ENCODE data around the gene LRRC7. TPM values are rescaled to one million over a fixed set of nuclear protein-coding genes. Genes with fewer than 3 reads are reported as not detected.

The LRRC7 gene
- total and polyA plus RNA-seq, 2 of the 8 experiments (the other 6 are each of a cell fraction or from before 2014, with no cell fraction given), result 0.03 to 0.17 TPM

GRCh38 chr1:69743146-69743545 is 175.4 kb downstream of the LRRC7 start:
- ChIA-PET POLR2A (ENCODE audit: partially characterized antibody) (no interaction called here), CTCF (ENCODE audit: partially characterized antibody) (no interaction called here)
- no peaks in the 10 kb centered on the region for H3K36me3 ChIP-seq (ENCODE audit: control insufficient read depth in 2 of 4, insufficient read depth in 4 of 4, low read length in 3 of 4)
- WGBS, 2 experiments (ENCODE audit: extremely low coverage in 1 of 2, insufficient coverage in 1 of 2, insufficient read length in 1 of 2, insufficient replicate concordance in 2 of 2, low coverage in 1 of 2, low lambda C conversion rate in 2 of 2, missing lambda C conversion rate in 1 of 2), result 79% methylated on average over 3 of the region's 3 CpGs; no CpG with 5 or more reads in 1 of the 2 experiments
- no peak overlapping the region for H2BK12ac ChIP-seq (ENCODE audit: low read depth, low read length)
- no peaks in the 10 kb centered on the region for H4K20me1 ChIP-seq (replicated peaks in 1 of 2; ENCODE audit: control insufficient read depth in 1 of 2, insufficient read depth in 2 of 2, low read length in 2 of 2)
- H3K4me1 ChIP-seq (replicated peaks in 1 of 4; ENCODE audit: control insufficient read depth in 3 of 4, insufficient read depth in 4 of 4, low read length in 3 of 4), result peaks cover 0 to 8% (median under 1%) of the 10 kb centered on the region in 4 experiments; a peak in 3 of 7 replicates
- H3K9me3 ChIP-seq (ENCODE audit: insufficient read depth in 2 of 2, low read depth in 1 of 2, low read length in 1 of 2), result no peaks in the 10 kb centered on the region
- no peak overlapping the region for H4K5ac ChIP-seq (ENCODE audit: insufficient read length, low read depth, low read length)
- H3K23me2 ChIP-seq (ENCODE audit: low read depth, low read length), result no peaks in the 10 kb centered on the region
- H2BK15ac ChIP-seq (ENCODE audit: low read length), result no peak overlapping the region
- H2BK120ac ChIP-seq (replicated peaks; ENCODE audit: low read depth, low read length), result no peak overlapping the region
- no peaks in the 10 kb centered on the region for H3K79me2 ChIP-seq (ENCODE audit: control insufficient read depth in 1 of 2, insufficient read depth in 2 of 2, low read length in 2 of 2)
- no peak overlapping the region for H2BK5ac ChIP-seq (ENCODE audit: low read depth, low read length)
- H3K23ac ChIP-seq (ENCODE audit: insufficient read length), result no peak overlapping the region
- no peak overlapping the region for H3K18ac ChIP-seq (ENCODE audit: extremely low read depth, low read length)
- H3K79me1 ChIP-seq (ENCODE audit: low read depth, low read length), result no peaks in the 10 kb centered on the region
- H3K27me3 ChIP-seq (replicated peaks in 1 of 4; ENCODE audit: control insufficient read depth in 3 of 4, extremely low read depth in 1 of 4, insufficient read depth in 3 of 4, low read length in 3 of 4), result no peaks in the 10 kb centered on the region; a peak in 1 of 7 replicates
- DNase-seq (ENCODE audit: low read depth in 1 of 2, low spot score in 2 of 2) (no peak), FAIRE-seq (no peak)
- no peak overlapping the region for H3K4me2 ChIP-seq (ENCODE audit: insufficient read depth in 1 of 2, low read depth in 2 of 2, low read length in 2 of 2)
- H4K91ac ChIP-seq (replicated peaks; ENCODE audit: insufficient read length, low read length), result no peak overlapping the region
- H2BK20ac ChIP-seq (ENCODE audit: low read length), result no peak overlapping the region
- H4K8ac ChIP-seq (ENCODE audit: extremely low read depth, insufficient read depth, low read length), result no peak overlapping the region
- H3K9ac ChIP-seq (replicated peaks in 1 of 4; ENCODE audit: extremely low read depth in 1 of 4, low read depth in 3 of 4, low read length in 3 of 4), result no peak overlapping the region
- no peak overlapping the region for H3K14ac ChIP-seq (ENCODE audit: insufficient read length)
- H2AK5ac ChIP-seq (ENCODE audit: low read depth, low read length), result no peak overlapping the region
- H3K27ac ChIP-seq (ENCODE audit: low read depth, low read length), result no peak overlapping the region
- no peak overlapping the region for H3K56ac ChIP-seq (replicated peaks; ENCODE audit: insufficient read length, low read depth, low read length)
- 0 out of 2 replicates have a peak overlapping the region, but pooled peaks have one; percentile 27 for H2AFZ ChIP-seq (ENCODE audit: low read length)
- H3K4me3 ChIP-seq (ENCODE audit: extremely low read depth in 1 of 4, insufficient read depth in 2 of 4, low read depth in 3 of 4, low read length in 4 of 4), result no peak overlapping the region
- no peak overlapping the region for H3K4ac ChIP-seq (replicated peaks; ENCODE audit: insufficient read length, low read depth, low read length)
- TF ChIP-seq CTBP2 (IDR thresholded peaks at IDR 0.05; ENCODE audit: borderline replicate concordance, insufficient read depth, insufficient read length, low read length) (no peak), SIX5 (IDR thresholded peaks at IDR 0.05; ENCODE audit: low read depth, low read length) (no peak), FOSL1 (IDR thresholded peaks at IDR 0.05; ENCODE audit: insufficient read depth, low read depth, low read length) (no peak), SIRT6 (IDR thresholded peaks at IDR 0.05; ENCODE audit: low read length) (no peak), RFX5 (IDR thresholded peaks at IDR 0.05; ENCODE audit: borderline replicate concordance, low read depth, low read length) (no peak), BCL11A (IDR thresholded peaks at IDR 0.05; ENCODE audit: low read depth in 2 of 2, low read length in 2 of 2) (no peak), POLR2A (IDR thresholded peaks at IDR 0.05; ENCODE audit: control extremely low read depth in 1 of 2, low read depth in 2 of 2, low read length in 2 of 2) (no peak), KDM1A (IDR thresholded peaks at IDR 0.05; ENCODE audit: borderline replicate concordance, low read length) (no peak), CBX5 (IDR thresholded peaks at IDR 0.05; ENCODE audit: low read depth, low read length) (no peak), RNF2 (IDR thresholded peaks at IDR 0.05; ENCODE audit: borderline replicate concordance, low read depth, low read length, missing control alignments, poor library complexity, severe bottlenecking) (no peak), BACH1 (IDR thresholded peaks at IDR 0.05; ENCODE audit: low read length) (no peak), SUZ12 (IDR thresholded peaks at IDR 0.05; ENCODE audit: low read length) (no peak)
